HL-60 (cell line): ENCODE data around the gene SOX21.

Source experiments
- DNase-seq, 2 experiments: peaks; one replicate each; pipeline ENCODE4 v3.0.0-alpha.2; 2010 to 2020; ENCODE audit warnings: low read depth in 1 of 2, low spot score in 1 of 2
- H3K27ac ChIP-seq: fragments of 250-450 bp; sonication (Bioruptor Pico); replicated peaks from 2 replicates; pipeline ENCODE4 v1.5.1; 2020; ENCODE audit warnings: mild to moderate bottlenecking, moderate library complexity
- H3K27me3 ChIP-seq: fragments of 250-450 bp; sonication (Bioruptor Pico); 2 replicates; pipeline ENCODE4 v1.5.1; 2021; ENCODE audit warnings: mild to moderate bottlenecking, moderate library complexity; ENCODE audit not compliant: insufficient read depth, poor library complexity, severe bottlenecking
- H3K4me3 ChIP-seq: replicated peaks from 2 replicates; pipeline ENCODE4 v1.5.1; 2011; ENCODE audit warnings: mild to moderate bottlenecking, control low read depth, low read length; ENCODE audit not compliant: insufficient read depth
- GABPA ChIP-seq: IDR thresholded peaks from 2 replicates; pipeline ENCODE4 v1.6.1; 2012; ENCODE audit warnings: low read depth
- POLR2AphosphoS5 ChIP-seq: IDR thresholded peaks from 2 replicates; pipeline ENCODE4 v1.6.1; 2012; ENCODE audit warnings: low read depth
- SPI1 ChIP-seq: IDR thresholded peaks from 2 replicates; pipeline ENCODE4 v1.6.1; 2012; ENCODE audit warnings: low read depth, mild to moderate bottlenecking, borderline replicate concordance
- TF ChIP-seq, protein P1 (sequence below): IDR thresholded peaks from 2 replicates; pipeline ENCODE4 v1.6.1; 2012; ENCODE audit warnings: low read depth; ENCODE audit not compliant: insufficient replicate concordance
- TF ChIP-seq, protein P2 (sequence below): IDR thresholded peaks from one replicate; pipeline ENCODE4 v1.5.1; 2011; ENCODE audit warnings: low read length, control low read depth, inconsistent platforms; ENCODE audit not compliant: insufficient read depth

SOX21 gene

DNA sequence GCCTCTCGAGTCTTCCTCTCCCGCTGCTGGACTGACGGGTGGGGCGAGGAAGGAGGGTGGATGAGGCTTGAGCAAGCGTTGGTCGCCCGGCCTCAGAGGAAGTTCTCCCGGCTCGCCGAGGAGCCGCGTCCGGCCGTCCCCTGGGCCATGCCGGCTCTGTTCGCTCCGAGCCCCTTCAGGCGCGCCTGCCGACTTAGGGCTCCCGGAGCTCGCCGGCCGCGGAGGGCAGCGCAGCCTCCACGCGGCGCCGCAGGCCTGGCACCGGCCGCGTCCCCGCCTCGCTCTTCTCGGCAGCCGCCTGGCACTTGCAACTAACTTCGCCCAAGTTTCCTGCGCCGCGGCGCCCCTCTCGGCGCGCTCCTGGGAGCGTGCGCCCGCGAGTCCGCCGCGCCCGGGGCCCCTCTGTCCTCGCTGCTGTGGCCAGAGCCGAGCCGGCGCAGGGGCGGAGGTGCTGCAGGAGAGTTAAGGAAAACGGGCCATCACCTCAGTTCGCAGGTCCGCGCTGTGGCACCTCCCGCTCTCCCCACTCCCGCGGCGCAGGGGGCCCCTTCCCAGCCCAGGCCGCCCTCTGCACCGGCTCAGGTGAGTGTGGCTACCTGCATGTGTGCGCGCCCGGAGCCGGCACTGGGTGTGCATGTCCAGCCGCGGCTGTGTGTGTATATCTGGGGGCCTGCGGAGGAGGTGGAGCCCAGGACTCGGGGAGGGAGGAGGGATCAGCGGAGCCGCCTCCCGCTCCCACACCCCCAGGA, 641 bp upstream of the SOX21 start:
- H3K27ac ChIP-seq = no peak overlapping the region
- no peak for TF ChIP-seq POLR2AphosphoS5
- TF ChIP-seq, protein P1, sequence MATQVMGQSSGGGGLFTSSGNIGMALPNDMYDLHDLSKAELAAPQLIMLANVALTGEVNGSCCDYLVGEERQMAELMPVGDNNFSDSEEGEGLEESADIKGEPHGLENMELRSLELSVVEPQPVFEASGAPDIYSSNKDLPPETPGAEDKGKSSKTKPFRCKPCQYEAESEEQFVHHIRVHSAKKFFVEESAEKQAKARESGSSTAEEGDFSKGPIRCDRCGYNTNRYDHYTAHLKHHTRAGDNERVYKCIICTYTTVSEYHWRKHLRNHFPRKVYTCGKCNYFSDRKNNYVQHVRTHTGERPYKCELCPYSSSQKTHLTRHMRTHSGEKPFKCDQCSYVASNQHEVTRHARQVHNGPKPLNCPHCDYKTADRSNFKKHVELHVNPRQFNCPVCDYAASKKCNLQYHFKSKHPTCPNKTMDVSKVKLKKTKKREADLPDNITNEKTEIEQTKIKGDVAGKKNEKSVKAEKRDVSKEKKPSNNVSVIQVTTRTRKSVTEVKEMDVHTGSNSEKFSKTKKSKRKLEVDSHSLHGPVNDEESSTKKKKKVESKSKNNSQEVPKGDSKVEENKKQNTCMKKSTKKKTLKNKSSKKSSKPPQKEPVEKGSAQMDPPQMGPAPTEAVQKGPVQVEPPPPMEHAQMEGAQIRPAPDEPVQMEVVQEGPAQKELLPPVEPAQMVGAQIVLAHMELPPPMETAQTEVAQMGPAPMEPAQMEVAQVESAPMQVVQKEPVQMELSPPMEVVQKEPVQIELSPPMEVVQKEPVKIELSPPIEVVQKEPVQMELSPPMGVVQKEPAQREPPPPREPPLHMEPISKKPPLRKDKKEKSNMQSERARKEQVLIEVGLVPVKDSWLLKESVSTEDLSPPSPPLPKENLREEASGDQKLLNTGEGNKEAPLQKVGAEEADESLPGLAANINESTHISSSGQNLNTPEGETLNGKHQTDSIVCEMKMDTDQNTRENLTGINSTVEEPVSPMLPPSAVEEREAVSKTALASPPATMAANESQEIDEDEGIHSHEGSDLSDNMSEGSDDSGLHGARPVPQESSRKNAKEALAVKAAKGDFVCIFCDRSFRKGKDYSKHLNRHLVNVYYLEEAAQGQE = no peak
- TF ChIP-seq, protein P2, sequence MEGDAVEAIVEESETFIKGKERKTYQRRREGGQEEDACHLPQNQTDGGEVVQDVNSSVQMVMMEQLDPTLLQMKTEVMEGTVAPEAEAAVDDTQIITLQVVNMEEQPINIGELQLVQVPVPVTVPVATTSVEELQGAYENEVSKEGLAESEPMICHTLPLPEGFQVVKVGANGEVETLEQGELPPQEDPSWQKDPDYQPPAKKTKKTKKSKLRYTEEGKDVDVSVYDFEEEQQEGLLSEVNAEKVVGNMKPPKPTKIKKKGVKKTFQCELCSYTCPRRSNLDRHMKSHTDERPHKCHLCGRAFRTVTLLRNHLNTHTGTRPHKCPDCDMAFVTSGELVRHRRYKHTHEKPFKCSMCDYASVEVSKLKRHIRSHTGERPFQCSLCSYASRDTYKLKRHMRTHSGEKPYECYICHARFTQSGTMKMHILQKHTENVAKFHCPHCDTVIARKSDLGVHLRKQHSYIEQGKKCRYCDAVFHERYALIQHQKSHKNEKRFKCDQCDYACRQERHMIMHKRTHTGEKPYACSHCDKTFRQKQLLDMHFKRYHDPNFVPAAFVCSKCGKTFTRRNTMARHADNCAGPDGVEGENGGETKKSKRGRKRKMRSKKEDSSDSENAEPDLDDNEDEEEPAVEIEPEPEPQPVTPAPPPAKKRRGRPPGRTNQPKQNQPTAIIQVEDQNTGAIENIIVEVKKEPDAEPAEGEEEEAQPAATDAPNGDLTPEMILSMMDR = no peak
- no peak for TF ChIP-seq GABPA
- no peak for TF ChIP-seq SPI1
- H3K4me3 ChIP-seq = peak overlapping the region; percentile 2
- H3K27me3 ChIP-seq = peaks cover 78% of the 10 kb centered on the region
- DNase-seq = peak in 1 of 2 experiments; percentile 23

DNA sequence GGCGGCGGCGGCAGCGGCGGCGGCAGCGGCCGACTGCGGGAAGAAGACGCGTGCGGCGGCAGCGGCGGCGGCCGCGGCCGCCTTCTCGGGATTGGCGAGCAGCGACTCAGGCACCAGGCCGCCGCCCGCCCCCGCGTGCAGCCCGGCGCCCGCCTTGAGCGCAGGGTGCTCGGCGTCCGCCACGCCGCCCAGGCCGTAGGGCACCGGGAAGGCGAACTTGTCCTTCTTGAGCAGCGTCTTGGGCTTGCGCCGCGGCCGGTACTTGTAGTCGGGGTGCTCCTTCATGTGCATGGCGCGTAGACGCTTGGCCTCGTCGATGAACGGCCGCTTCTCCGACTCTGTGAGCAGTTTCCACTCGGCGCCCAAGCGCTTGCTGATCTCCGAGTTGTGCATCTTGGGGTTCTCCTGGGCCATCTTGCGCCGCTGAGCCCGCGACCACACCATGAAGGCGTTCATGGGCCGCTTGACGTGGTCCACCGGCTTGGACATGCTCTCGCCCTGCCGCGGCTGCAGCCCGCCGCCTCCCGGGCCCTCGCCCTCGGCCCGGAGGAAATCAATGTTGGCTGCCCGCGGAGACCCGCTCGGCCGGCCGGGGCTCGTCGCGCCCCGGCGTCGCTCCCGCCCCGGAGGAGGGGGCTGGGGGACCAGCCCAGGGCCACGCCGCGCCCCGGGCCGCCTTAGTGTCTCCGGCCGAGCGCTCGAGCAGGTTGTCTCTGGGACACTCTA, 621 bp downstream of the SOX21 start:
- DNase-seq = peak in 1 of 2 experiments; percentile 32
- Histone ChIP-seq H3K4me3 (no peak overlapping the region), H3K27ac (no peak overlapping the region), H3K27me3 (peaks cover 86% of the 10 kb centered on the region)
- TF ChIP-seq POLR2AphosphoS5 (no peak), GABPA (no peak), SPI1 (no peak)
- TF ChIP-seq, protein P2 = no peak
- TF ChIP-seq, protein P1 = no peak

- peaks cover 86% of the 10 kb centered on the region for H3K27me3 ChIP-seq
- DNase-seq = peak in 1 of 2 experiments; percentile 18
- TF ChIP-seq SPI1 = no peak
- no peak for TF ChIP-seq GABPA
- TF ChIP-seq, protein P1 = no peak
- no peak for TF ChIP-seq POLR2AphosphoS5
- TF ChIP-seq, protein P2 = no peak
- no peak overlapping the region for H3K27ac ChIP-seq
- peak overlapping the region; percentile 22 for H3K4me3 ChIP-seq
Measured at GRCh38 chr13:94710881-94711560, 1.3 kb downstream of the SOX21 start.
